Measurements from ENCODE around the gene SUFU.

- TF ChIP-seq POLR2A (IDR thresholded peaks at IDR 0.05) (no peak), CTCF (IDR thresholded peaks at IDR 0.05) (no peak)
These were observed 144.6 kb downstream of the SUFU start for GRCh38 chr10:102648269-102648888.
